ENCODE data around the gene MRTFB. TPM values are rescaled to one million over a fixed set of nuclear protein-coding genes. Genes with fewer than 3 reads are reported as not detected.

Gene MRTFB
- total RNA-seq, 1 donor from 2014 or later = 77.5 TPM

DNA sequence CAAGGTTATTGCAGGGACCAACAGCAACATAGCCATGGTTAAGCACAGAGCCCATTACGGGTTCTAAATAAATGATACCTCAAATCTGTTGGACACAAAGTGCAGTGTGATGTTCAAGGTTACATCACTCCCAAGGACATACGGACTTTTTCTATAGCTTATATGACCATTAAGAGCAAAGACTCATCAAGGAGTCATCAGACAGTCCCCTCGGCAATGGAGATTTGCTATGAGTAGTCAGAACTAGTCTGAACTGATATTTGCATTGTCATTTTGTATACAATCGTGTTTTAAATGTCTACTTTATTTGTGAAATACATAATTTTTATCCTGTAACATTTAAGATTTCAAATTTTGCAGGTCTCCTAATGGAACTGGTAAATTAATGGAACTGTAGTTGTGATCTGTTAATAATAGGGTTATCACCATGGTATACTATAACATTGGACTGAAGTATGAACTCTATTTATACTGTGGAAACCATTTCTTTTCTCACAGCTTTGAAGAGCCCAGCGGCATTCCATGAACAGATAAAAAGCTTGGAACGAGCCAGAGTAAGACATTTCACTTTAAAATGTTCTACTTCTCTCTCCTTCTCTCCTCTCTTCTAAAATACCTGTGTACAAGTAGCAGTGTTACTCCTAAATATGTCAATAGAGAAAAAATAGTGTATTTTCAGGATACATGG lies 140.9 kb downstream of the MRTFB start:
- DNase-seq (ENCODE audit: low spot score in 2 of 2, unreplicated experiment in 2 of 2) = no peak
- H3K27me3 Mint-ChIP-seq (ENCODE audit: low read depth) = no peaks in the 10 kb centered on the region
- H3K4me1 Mint-ChIP-seq = no peaks in the 10 kb centered on the region
- H3K27ac Mint-ChIP-seq = no peak overlapping the region
- H3K9me3 Mint-ChIP-seq = no peaks in the 10 kb centered on the region
- H3K4me3 Mint-ChIP-seq = no peak overlapping the region
- TF ChIP-seq CTCF (IDR thresholded peaks at IDR 0.05; ENCODE audit: unreplicated experiment) = no peak
- peaks cover 33% of the 10 kb centered on the region for H3K36me3 Mint-ChIP-seq

GRCh38 chr16:14215941-14216340 lies 144.8 kb downstream of the MRTFB start:
- peaks cover 14% of the 10 kb centered on the region for H3K4me1 Mint-ChIP-seq
- no peak overlapping the region for H3K27ac Mint-ChIP-seq
- no peaks in the 10 kb centered on the region for H3K9me3 Mint-ChIP-seq
- no peaks in the 10 kb centered on the region for H3K27me3 Mint-ChIP-seq (ENCODE audit: low read depth)
- DNase-seq (ENCODE audit: low spot score in 2 of 2, unreplicated experiment in 2 of 2) = no peak
- TF ChIP-seq CTCF (IDR thresholded peaks at IDR 0.05; ENCODE audit: unreplicated experiment) = no peak
- no peak overlapping the region for H3K4me3 Mint-ChIP-seq
- peaks cover 46% of the 10 kb centered on the region for H3K36me3 Mint-ChIP-seq

GRCh38 chr16:14219983-14220382 lies 148.9 kb downstream of the MRTFB start:
- H3K4me1 Mint-ChIP-seq = peaks cover 14% of the 10 kb centered on the region

DNA sequence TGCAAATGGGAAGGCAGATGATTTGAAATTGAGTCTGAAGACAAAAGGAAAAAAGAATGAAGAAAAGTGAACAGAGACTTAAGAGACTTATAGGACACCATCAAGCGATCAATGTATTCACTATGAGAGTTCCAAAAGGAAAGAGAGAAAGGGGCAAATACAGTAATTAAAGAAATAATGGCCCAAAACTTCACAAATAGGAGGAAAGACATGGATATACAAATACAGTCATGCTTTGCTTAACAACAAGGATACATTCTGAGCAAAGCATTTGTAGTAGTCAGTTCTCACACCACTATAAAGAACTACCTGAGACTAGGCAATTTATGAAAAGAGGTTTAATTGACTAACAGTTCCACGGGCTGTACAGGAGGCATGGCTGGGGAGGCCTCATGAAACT lies 152.5 kb downstream of the MRTFB start:
- DNase-seq (ENCODE audit: low spot score in 2 of 2, unreplicated experiment in 2 of 2) = no peak
- peaks cover 14% of the 10 kb centered on the region for H3K4me1 Mint-ChIP-seq
- peaks cover 67% of the 10 kb centered on the region for H3K36me3 Mint-ChIP-seq
- peaks cover 28% of the 10 kb centered on the region for H3K9me3 Mint-ChIP-seq
- H3K4me3 Mint-ChIP-seq = no peak overlapping the region
- TF ChIP-seq CTCF (IDR thresholded peaks at IDR 0.05; ENCODE audit: unreplicated experiment) = no peak
- no peak overlapping the region for H3K27ac Mint-ChIP-seq
- H3K27me3 Mint-ChIP-seq (ENCODE audit: low read depth) = no peaks in the 10 kb centered on the region

More at GRCh38 chr16:14219983-14220382, 148.9 kb downstream of the MRTFB start:
- peaks cover 18% of the 10 kb centered on the region for H3K9me3 Mint-ChIP-seq
- no peak for TF ChIP-seq CTCF (IDR thresholded peaks at IDR 0.05; ENCODE audit: unreplicated experiment)
- H3K4me3 Mint-ChIP-seq = no peak overlapping the region
- H3K27ac Mint-ChIP-seq = peak overlapping the region; percentile 87
- H3K27me3 Mint-ChIP-seq (ENCODE audit: low read depth) = no peaks in the 10 kb centered on the region
- peaks cover 61% of the 10 kb centered on the region for H3K36me3 Mint-ChIP-seq
- no peak for DNase-seq (ENCODE audit: low spot score in 2 of 2, unreplicated experiment in 2 of 2)

- Mint-ChIP-seq H3K4me1 (peaks cover 1% of the 10 kb centered on the region), H3K36me3 (peaks cover 67% of the 10 kb centered on the region), H3K27ac (no peak overlapping the region), H3K4me3 (no peak overlapping the region), H3K27me3 (ENCODE audit: low read depth) (no peaks in the 10 kb centered on the region), H3K9me3 (peaks cover 28% of the 10 kb centered on the region)
- TF ChIP-seq CTCF (IDR thresholded peaks at IDR 0.05; ENCODE audit: unreplicated experiment) = no peak
- no peak for DNase-seq (ENCODE audit: low spot score in 2 of 2, unreplicated experiment in 2 of 2)
Observed at GRCh38 chr16:14225457-14225856, 154.3 kb downstream of the MRTFB start.
